Calu3 (cell line): ENCODE data around the gene IL17A. TPM values are rescaled to one million over a fixed set of nuclear protein-coding genes. Genes with fewer than 3 reads are reported as not detected.

Experiments used
- BruUV-seq: library from RNA; stranded (reverse); fragments of 400-500 nt; replicated peaks from 2 replicates; lab custom pipeline; 2021; lab: Mats Ljungman, UMichigan
- CTCF ChIA-PET: fragments of 300-600 bp; sonication (Branson Sonifier 250); formaldehyde crosslinking; loops from one replicate; lab custom pipeline; 2022; ENCODE audit warnings: antibody characterized with exemption; lab: Charles Lee
- DNase-seq: peaks from one replicate; pipeline ENCODE4 v3.0.0; 2022
- H3K27ac Mint-ChIP-seq: one replicate; pipeline ENCODE4 v1.8.0; 2022; ENCODE audit warnings: mixed read lengths; ENCODE audit not compliant: unreplicated experiment
- H3K27me3 Mint-ChIP-seq: one replicate; pipeline ENCODE4 v1.8.0; 2022; ENCODE audit warnings: mixed read lengths; ENCODE audit not compliant: unreplicated experiment
- H3K36me3 Mint-ChIP-seq: one replicate; pipeline ENCODE4 v1.8.0; 2022; ENCODE audit warnings: mild to moderate bottlenecking, moderate library complexity, mixed read lengths; ENCODE audit not compliant: insufficient read depth, unreplicated experiment
- H3K4me1 Mint-ChIP-seq: one replicate; pipeline ENCODE4 v1.8.0; 2022; ENCODE audit warnings: mild to moderate bottlenecking, low read depth, mixed read lengths; ENCODE audit not compliant: unreplicated experiment
- H3K4me3 Mint-ChIP-seq: one replicate; pipeline ENCODE4 v1.8.0; 2022; ENCODE audit warnings: mild to moderate bottlenecking, low read depth, moderate library complexity, mixed read lengths; ENCODE audit not compliant: unreplicated experiment
- H3K9me3 Mint-ChIP-seq: one replicate; pipeline ENCODE4 v1.8.0; 2022; ENCODE audit warnings: low read depth, mixed read lengths; ENCODE audit not compliant: unreplicated experiment
- intact Hi-C: fragments of 100-400 bp; cut with micrococcal nuclease; formaldehyde crosslinking; loops from one replicate; pipeline ENCODE4 v1.10.0; 2022; ENCODE audit not compliant: unreplicated experiment
- total RNA-seq: library from RNA; stranded (reverse); gene quantifications from 2 replicates; pipeline ENCODE4 v1.2.3, GENCODE V29; 2022
- TF ChIP-seq, protein P1 (sequence below): fragments of 200-600 bp; IDR thresholded peaks from one replicate; pipeline ENCODE4 v1.8.0; 2022; ENCODE audit warnings: antibody characterized with exemption; ENCODE audit not compliant: unreplicated experiment

IL17A gene
- total RNA-seq, 1 experiment from 2014 or later = not detected

DNA sequence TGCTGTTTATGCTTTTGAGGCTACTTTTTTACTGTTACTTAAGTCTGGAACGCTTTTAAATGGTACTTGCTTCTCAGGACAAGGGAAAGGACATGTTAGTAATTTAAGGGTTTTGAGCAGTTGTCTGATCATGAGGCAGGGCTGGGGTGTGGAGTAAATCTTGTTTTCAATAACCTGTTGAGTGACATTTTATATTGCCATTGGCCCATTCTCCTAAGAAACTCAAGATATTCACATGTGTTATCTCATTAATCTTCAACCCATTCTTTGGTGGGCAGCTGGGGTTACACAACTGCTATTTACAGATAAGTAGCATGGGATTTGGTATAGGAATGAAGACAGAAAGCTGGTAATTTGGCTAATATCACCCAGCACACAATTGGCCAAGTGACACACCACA is 44.6 kb upstream of the IL17A start:
- peaks cover 31% of the 10 kb centered on the region for H3K27me3 Mint-ChIP-seq
- peaks cover 8% of the 10 kb centered on the region for H3K4me1 Mint-ChIP-seq
- CTCF ChIA-PET = no interaction called here

GRCh38 chr6:52142556-52142955 is 43.6 kb upstream of the IL17A start:
- Mint-ChIP-seq H3K9me3 (no peaks in the 10 kb centered on the region), H3K27ac (no peak overlapping the region), H3K36me3 (no peaks in the 10 kb centered on the region), H3K4me3 (no peak overlapping the region), H3K27me3 (peaks cover 28% of the 10 kb centered on the region), H3K4me1 (peaks cover 8% of the 10 kb centered on the region)
- BruUV-seq = no TSS peak
- TF ChIP-seq, protein P1, sequence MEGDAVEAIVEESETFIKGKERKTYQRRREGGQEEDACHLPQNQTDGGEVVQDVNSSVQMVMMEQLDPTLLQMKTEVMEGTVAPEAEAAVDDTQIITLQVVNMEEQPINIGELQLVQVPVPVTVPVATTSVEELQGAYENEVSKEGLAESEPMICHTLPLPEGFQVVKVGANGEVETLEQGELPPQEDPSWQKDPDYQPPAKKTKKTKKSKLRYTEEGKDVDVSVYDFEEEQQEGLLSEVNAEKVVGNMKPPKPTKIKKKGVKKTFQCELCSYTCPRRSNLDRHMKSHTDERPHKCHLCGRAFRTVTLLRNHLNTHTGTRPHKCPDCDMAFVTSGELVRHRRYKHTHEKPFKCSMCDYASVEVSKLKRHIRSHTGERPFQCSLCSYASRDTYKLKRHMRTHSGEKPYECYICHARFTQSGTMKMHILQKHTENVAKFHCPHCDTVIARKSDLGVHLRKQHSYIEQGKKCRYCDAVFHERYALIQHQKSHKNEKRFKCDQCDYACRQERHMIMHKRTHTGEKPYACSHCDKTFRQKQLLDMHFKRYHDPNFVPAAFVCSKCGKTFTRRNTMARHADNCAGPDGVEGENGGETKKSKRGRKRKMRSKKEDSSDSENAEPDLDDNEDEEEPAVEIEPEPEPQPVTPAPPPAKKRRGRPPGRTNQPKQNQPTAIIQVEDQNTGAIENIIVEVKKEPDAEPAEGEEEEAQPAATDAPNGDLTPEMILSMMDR = no peak
- no peak for DNase-seq
- CTCF ChIA-PET = interaction anchor here (1.2 kb wide), 1 partner anchor 14 kb away, joined by 3 read pairs; no protein-coding TSS in a partner anchor
- intact Hi-C loops = no loop called here

More for the DNA sequence above, 44.6 kb upstream of the IL17A start:
- Mint-ChIP-seq H3K27ac (no peak overlapping the region), H3K36me3 (no peaks in the 10 kb centered on the region), H3K4me3 (no peak overlapping the region), H3K9me3 (no peaks in the 10 kb centered on the region)
- DNase-seq = no peak
- intact Hi-C loops = no loop called here
- no TSS peak for BruUV-seq
- TF ChIP-seq, protein P1 = no peak

DNA sequence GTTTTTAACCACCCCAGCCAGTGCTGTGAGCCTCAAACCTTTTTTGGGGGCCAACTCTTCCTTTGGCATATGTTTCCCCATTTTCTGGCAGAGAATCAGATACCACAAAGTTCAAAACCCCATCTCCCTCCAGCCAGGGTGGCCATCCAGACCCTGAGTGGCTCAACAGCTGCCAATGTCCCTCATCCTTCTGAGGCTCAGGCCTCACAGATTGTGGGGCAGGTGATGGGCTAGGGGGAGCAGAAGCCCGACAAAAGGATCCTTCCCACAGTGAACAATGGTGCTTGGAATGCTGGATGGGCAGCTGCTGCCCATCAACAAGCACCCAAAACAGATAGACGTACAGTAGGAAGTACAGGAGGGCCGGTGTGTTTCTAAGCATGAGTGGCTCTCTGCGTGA is 42.6 kb upstream of the IL17A start:
- intact Hi-C loops = no loop called here
- Mint-ChIP-seq H3K4me1 (peaks cover 8% of the 10 kb centered on the region), H3K27me3 (peaks cover 28% of the 10 kb centered on the region), H3K27ac (no peak overlapping the region), H3K36me3 (no peaks in the 10 kb centered on the region), H3K4me3 (no peak overlapping the region), H3K9me3 (no peaks in the 10 kb centered on the region)
- no peak for DNase-seq
- CTCF ChIA-PET = no interaction called here
- no TSS peak for BruUV-seq
- TF ChIP-seq, protein P1 = no peak

- CTCF ChIA-PET = no interaction called here
- Mint-ChIP-seq H3K36me3 (no peaks in the 10 kb centered on the region), H3K4me3 (no peak overlapping the region), H3K27ac (no peak overlapping the region), H3K27me3 (peaks cover 28% of the 10 kb centered on the region), H3K4me1 (peaks cover 8% of the 10 kb centered on the region), H3K9me3 (no peaks in the 10 kb centered on the region)
- BruUV-seq = no TSS peak
- TF ChIP-seq, protein P1 = no peak
- intact Hi-C loops = no loop called here
- no peak for DNase-seq
These were observed 41.7 kb upstream of the IL17A start for GRCh38 chr6:52144196-52145076.
